ENCODE measurements around the gene KAZN.

The KAZN gene

GRCh38 chr1:15073799-15074308, 475.4 kb downstream of the KAZN start:
- FAIRE-seq, result no peak

- no peak for FAIRE-seq
Observed at GRCh38 chr1:15075175-15075574, 476.7 kb downstream of the KAZN start.

GRCh38 chr1:15075817-15076216, 477.3 kb downstream of the KAZN start:
- no peak for FAIRE-seq

GRCh38 chr1:15076807-15077206, 478.3 kb downstream of the KAZN start:
- no peak for FAIRE-seq

GRCh38 chr1:15077384-15077783, 478.9 kb downstream of the KAZN start:
- FAIRE-seq, result no peak

- no peak for FAIRE-seq
Observed at GRCh38 chr1:15080328-15081007, 482.0 kb downstream of the KAZN start.

- FAIRE-seq, result no peak
Observed at GRCh38 chr1:15081102-15081501, 482.6 kb downstream of the KAZN start.

- FAIRE-seq, result no peak
Observed at GRCh38 chr1:15083578-15083977, 485.1 kb downstream of the KAZN start.

- no peak for FAIRE-seq
Observed at GRCh38 chr1:15088281-15088971, 489.9 kb downstream of the KAZN start.

GRCh38 chr1:15089258-15089992, 490.9 kb downstream of the KAZN start:
- no peak for FAIRE-seq

- no peak for FAIRE-seq
Observed at GRCh38 chr1:15090373-15090772, 491.9 kb downstream of the KAZN start.

- no peak for FAIRE-seq
Observed at GRCh38 chr1:15094056-15094455, 495.6 kb downstream of the KAZN start.

GRCh38 chr1:15094719-15095495, 496.4 kb downstream of the KAZN start:
- FAIRE-seq, result no peak

- no peak for FAIRE-seq
Observed at GRCh38 chr1:15095496-15095875, 497.0 kb downstream of the KAZN start.

- FAIRE-seq, result no peak
Observed at GRCh38 chr1:15096293-15096692, 497.8 kb downstream of the KAZN start.

- FAIRE-seq, result no peak
Observed at GRCh38 chr1:15098176-15099125, 500.0 kb downstream of the KAZN start.

- FAIRE-seq, result no peak
Observed at GRCh38 chr1:15099441-15100120, 501.1 kb downstream of the KAZN start.

GRCh38 chr1:15100121-15100879, 501.8 kb downstream of the KAZN start:
- no peak for FAIRE-seq

GRCh38 chr1:15100880-15101760, 502.6 kb downstream of the KAZN start:
- no peak for FAIRE-seq
